HuH-7 (cell line): ENCODE data around the gene INSYN1.

Source experiments
- DNase-seq: peaks from one replicate; pipeline ENCODE4 v3.0.0; 2011; ENCODE audit warnings: low spot score

INSYN1 gene

GRCh38 chr15:73687351-73687750, 65.8 kb downstream of the INSYN1 start:
- no peak for DNase-seq

- no peak for DNase-seq
These were observed 66.3 kb downstream of the INSYN1 start for GRCh38 chr15:73686781-73687256.

DNA sequence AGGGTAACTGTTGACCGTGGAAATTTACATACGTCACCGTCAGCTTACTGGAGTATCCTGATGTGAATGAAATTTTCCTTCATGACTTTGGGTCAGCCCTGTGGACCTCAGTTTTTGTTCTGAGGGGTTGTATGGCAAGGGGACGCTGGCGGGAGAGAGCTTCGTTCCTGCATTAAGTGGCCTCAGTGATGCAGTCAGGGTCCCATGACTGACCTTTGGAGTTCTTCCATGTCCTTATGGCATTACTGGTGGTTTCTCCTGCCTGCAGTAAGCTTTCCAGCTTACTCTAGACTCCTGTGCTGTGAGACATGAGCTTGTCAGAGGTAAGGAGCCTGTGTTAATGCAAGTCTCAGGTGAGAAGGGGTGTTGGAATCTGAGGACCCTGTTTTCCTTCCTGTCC, 67.2 kb downstream of the INSYN1 start:
- no peak for DNase-seq
